Psoas muscle (tissue), 8 donors: Measurements from ENCODE around the gene SERPINA7. TPM values are rescaled to one million over a fixed set of nuclear protein-coding genes. Genes with fewer than 3 reads are reported as not detected.

ENCODE experiments used
- ATAC-seq, 4 donors: fragments of 200-7000 bp; cut with Tn5 transposase; one replicate each; pipeline ENCODE4 v1.9.1; 2020; ENCODE audit warnings: moderate library complexity in 3 of 4, mild to moderate bottlenecking in 2 of 4
- DNase-seq, 2 donors: peaks; one replicate each; pipeline ENCODE4 v3.0.0-alpha.2; 2020
- H3K27ac ChIP-seq: fragments of 200-600 bp; one replicate; pipeline ENCODE4 v1.8.0; 2022
- H3K27me3 ChIP-seq, 3 donors: fragments of 200-600 bp in 1 of 3; one replicate each; pipeline versions ENCODE4 v1.6.1 to v1.8.0; 2013 to 2022; ENCODE audit warnings: low read length in 2 of 3, mild to moderate bottlenecking in 2 of 3, moderate library complexity in 1 of 3; ENCODE audit not compliant: insufficient read depth in 3 of 3
- H3K36me3 ChIP-seq, 2 donors: fragments of 200-600 bp in 1 of 2; one replicate each; pipeline versions ENCODE4 v1.6.1 to v1.8.0; 2013 to 2022; ENCODE audit warnings: low read depth in 1 of 2, mild to moderate bottlenecking in 1 of 2, moderate library complexity in 1 of 2; ENCODE audit not compliant: insufficient read depth in 1 of 2
- H3K4me1 ChIP-seq: fragments of 200-600 bp; one replicate; pipeline ENCODE4 v1.8.0; 2022
- H3K4me3 ChIP-seq: fragments of 200-600 bp; one replicate; pipeline ENCODE4 v1.8.0; 2022; ENCODE audit warnings: mild to moderate bottlenecking
- H3K9me3 ChIP-seq: fragments of 200-600 bp; one replicate; pipeline ENCODE4 v1.8.0; 2022
- WGBS, 3 donors: extraction: QIAGEN DNeasy Blood & Tissue Kit; methylation state at CpG; one replicate each; pipeline versions ENCODE4 v1.1.6 to v1.1.7; 2013; 5-methylcytosine and 5-hydroxymethylcytosine counted together
- intact Hi-C, 2 donors: fragments of 100-400 bp; cut with DNase I; formaldehyde crosslinking; loops; one replicate each; pipeline versions ENCODE4 v1.11.0 to v1.14.2; 2022
- long read RNA-seq, 2 donors: library from polyadenylated mRNA; unstranded; transcript quantifications; one replicate each; pipeline ENCODE4 v2.0.0, GENCODE V29; 2021
- polyA plus RNA-seq, 3 donors: library from polyadenylated mRNA; stranded (reverse); fragments of 200-250 nt; gene quantifications; one replicate each; pipeline ENCODE4 v1.2.3, GENCODE V29; 2013
- total RNA-seq, 4 donors: library from RNA; stranded (reverse); fragmentation: NEBNext Ultra II Directional in 2 of 4; extraction: Animal tissue kit (Norgen Biotek cat#: 25700) in 2 of 4; gene quantifications; one replicate each; pipeline versions ENCODE4 v1.2.1 to v1.2.4, GENCODE V29; 2021 to 2023
- TF ChIP-seq, protein P1 (sequence below): fragments of 200-600 bp; IDR thresholded peaks from one replicate; pipeline ENCODE4 v1.8.0; 2022; ENCODE audit warnings: antibody characterized with exemption
- donor health status: healthy with polysubstance abuse.
- donor health status: DM: no; HTN: no; CAD: no; lungs with moderate emphysema.
- donor health status: Bipolar disorder and iron deficiency.
- donor health status: healthy.
- donor health status: DM: yes; HTN: yes; CAD: no.
- donor health status: DM: no; HTN: no; CAD: no.
- donor health status: DM: no; HTN: no; CAD: no.
- donor health status: DM: yes; HTN: yes; CAD: no.

The SERPINA7 gene, protein sequence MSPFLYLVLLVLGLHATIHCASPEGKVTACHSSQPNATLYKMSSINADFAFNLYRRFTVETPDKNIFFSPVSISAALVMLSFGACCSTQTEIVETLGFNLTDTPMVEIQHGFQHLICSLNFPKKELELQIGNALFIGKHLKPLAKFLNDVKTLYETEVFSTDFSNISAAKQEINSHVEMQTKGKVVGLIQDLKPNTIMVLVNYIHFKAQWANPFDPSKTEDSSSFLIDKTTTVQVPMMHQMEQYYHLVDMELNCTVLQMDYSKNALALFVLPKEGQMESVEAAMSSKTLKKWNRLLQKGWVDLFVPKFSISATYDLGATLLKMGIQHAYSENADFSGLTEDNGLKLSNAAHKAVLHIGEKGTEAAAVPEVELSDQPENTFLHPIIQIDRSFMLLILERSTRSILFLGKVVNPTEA
- total RNA-seq (not detected), polyA plus RNA-seq (not detected)
- long read RNA-seq, donor 1: 0 reads
- long read RNA-seq, donor 2: 0 reads

DNA sequence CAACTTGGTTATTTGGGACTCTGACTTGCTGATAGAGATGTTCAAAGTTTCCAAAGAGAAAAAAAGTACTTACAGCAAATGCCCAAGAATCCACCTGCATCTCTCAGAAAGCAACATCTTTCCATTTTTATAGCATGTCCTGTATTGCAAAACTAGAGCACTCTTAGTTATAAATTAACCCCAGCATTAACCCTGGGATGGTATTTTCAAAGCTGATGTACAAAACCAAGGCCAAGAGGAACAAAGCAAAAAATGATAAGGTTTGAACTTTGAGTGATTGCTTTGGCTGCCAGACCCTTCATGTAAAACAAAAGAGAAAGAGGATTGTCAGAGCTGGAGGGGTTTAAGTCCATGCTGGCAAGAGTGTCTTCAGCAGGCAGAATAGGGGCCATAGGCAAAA is at the start of gene SERPINA7:
SERPINA7 (minus strand) TSS at position 103 of the 400 bp plus-strand sequence. CDS start 1,669 bp downstream, outside the sequence.
- no peaks in the 10 kb centered on the region for H3K36me3 ChIP-seq

DNA sequence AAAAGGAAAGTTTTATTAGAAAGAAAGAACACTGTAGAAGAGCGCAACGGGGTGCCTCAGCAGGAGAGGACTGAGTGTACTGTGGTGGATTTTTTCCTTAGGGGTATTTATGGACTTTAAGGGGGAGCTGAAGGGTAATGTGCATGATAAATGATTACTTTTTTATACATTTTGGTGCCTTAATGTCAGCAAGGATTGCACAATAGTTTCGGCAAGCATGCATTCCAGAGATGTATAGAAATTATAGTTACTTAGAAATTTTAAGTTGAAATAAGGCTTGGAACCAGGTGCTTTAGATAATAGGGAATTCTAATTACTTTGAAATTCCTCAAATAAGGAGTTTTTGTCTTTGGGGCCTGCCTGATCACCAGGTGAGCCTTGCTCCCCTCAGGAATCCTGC is 30.5 kb upstream of the SERPINA7 start:
- no peak overlapping the region for H3K27ac ChIP-seq
- H3K27me3 ChIP-seq: peaks cover 0 to 22% (median 0%) of the 10 kb centered on the region in 3 donors
- H3K36me3 ChIP-seq: no peaks in the 10 kb centered on the region
- TF ChIP-seq, protein P1, sequence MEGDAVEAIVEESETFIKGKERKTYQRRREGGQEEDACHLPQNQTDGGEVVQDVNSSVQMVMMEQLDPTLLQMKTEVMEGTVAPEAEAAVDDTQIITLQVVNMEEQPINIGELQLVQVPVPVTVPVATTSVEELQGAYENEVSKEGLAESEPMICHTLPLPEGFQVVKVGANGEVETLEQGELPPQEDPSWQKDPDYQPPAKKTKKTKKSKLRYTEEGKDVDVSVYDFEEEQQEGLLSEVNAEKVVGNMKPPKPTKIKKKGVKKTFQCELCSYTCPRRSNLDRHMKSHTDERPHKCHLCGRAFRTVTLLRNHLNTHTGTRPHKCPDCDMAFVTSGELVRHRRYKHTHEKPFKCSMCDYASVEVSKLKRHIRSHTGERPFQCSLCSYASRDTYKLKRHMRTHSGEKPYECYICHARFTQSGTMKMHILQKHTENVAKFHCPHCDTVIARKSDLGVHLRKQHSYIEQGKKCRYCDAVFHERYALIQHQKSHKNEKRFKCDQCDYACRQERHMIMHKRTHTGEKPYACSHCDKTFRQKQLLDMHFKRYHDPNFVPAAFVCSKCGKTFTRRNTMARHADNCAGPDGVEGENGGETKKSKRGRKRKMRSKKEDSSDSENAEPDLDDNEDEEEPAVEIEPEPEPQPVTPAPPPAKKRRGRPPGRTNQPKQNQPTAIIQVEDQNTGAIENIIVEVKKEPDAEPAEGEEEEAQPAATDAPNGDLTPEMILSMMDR: no peak
- no peaks in the 10 kb centered on the region for H3K9me3 ChIP-seq
- no peak overlapping the region for H3K4me3 ChIP-seq
- H3K4me1 ChIP-seq: no peaks in the 10 kb centered on the region
- intact Hi-C loops: no loop called here
- DNase-seq (no peak), ATAC-seq (no peak)
- WGBS, 3 donors: 84 to 88% (median 87%) methylated on average over 3 of the region's 3 CpGs

More for the DNA sequence above, at the start of gene SERPINA7:
- ATAC-seq (no peak), DNase-seq (no peak)
- Histone ChIP-seq H3K4me1 (no peaks in the 10 kb centered on the region), H3K27ac (no peak within 1 kb of the TSS), H3K27me3 (peaks cover 0 to 9% (median 0%) of the 10 kb centered on the region in 3 donors), H3K9me3 (no peaks in the 10 kb centered on the region), H3K4me3 (no peak within 1 kb of the TSS)
- intact Hi-C loops: no loop called here
- TF ChIP-seq, protein P1: no peak

DNA sequence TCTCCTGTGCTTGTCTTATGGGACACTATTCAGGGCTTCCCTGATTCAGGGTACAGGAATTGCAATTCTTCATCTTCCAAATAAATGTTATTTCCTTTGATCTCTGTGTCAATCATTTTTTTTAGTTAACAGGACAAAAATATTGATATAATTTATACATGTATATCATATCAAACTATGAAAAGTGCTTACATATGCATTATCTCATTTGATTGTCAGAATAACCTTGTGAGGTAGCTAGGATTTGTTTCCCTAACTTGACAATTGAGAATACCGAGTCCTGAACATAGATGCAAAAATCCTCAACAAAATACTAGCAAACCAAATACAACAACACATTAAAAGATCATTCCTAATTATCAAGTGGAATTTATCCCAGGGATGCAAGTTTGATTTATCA is 11.5 kb upstream of the SERPINA7 start:
- WGBS, 3 donors: 86 to 100% (median 90%) methylated on average over 1 of the region's 1 CpG
- TF ChIP-seq, protein P1: no peak

DNA sequence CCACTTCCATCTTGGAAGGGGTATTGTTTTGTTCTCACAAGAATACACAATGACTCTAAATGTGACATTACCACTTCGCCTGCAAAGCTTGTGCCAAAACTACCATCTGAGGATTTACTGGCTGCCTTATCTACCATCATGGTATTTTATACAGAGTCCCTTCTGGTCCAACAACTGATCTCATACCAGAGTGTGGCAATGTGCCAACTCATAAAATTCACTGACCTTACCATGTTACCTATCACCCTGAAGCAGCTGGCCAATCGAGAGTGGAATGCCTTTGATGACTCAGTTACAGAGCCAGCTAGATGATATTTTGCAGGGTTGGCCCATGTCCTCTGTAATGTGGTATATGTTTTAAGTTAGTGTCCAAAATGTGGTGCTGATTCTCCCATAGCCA is 3.8 kb upstream of the SERPINA7 start:
- ATAC-seq: no peak
- TF ChIP-seq, protein P1: no peak
- no peak overlapping the region for H3K4me3 ChIP-seq
- intact Hi-C loops: no loop called here
- no peaks in the 10 kb centered on the region for H3K4me1 ChIP-seq
- H3K9me3 ChIP-seq: no peaks in the 10 kb centered on the region
- 37 to 64% (median 39%) methylated on average over 2 of the region's 2 CpGs for WGBS, 3 donors
- peaks cover 0 to 9% (median 0%) of the 10 kb centered on the region in 3 donors for H3K27me3 ChIP-seq
- no peak for DNase-seq
- H3K36me3 ChIP-seq: no peaks in the 10 kb centered on the region
- H3K27ac ChIP-seq: no peak overlapping the region

More for the DNA sequence above, 11.5 kb upstream of the SERPINA7 start:
- peaks cover 0 to 3% (median 0%) of the 10 kb centered on the region in 3 donors for H3K27me3 ChIP-seq
- DNase-seq (no peak), ATAC-seq (no peak)
- no peaks in the 10 kb centered on the region for H3K4me1 ChIP-seq
- H3K4me3 ChIP-seq: no peak overlapping the region
- H3K27ac ChIP-seq: no peak overlapping the region
- intact Hi-C loops: no loop called here
- peaks cover 9% of the 10 kb centered on the region for H3K9me3 ChIP-seq
- H3K36me3 ChIP-seq: no peaks in the 10 kb centered on the region
